Stimulated activated CD8-positive, alpha-beta memory T cell treated with anti-CD3 and anti-CD28 coated beads, Interleukin-4, amount 100 ng/mL, for 4 hours (primary cell): ENCODE data around the gene KCNK7.

Experiments used
- DNase-seq, 2 donors: peaks; one replicate each; pipeline ENCODE4 v3.0.0-alpha.2; 2020; ENCODE audit warnings: low read depth in 2 of 2, low spot score in 1 of 2

KCNK7 gene

GRCh38 chr11:65558930-65559509 lies 36.6 kb downstream of the KCNK7 start:
- no peak for DNase-seq

GRCh38 chr11:65558002-65558929 lies 37.3 kb downstream of the KCNK7 start, which contains the start of gene LTBP3:
TSS of gene LTBP3 (minus strand) at chr11:65558359. CDS start at chr11:65557959, 400 bp downstream.
- peak in 1 of 2 donors; percentile 30 for DNase-seq

GRCh38 chr11:65557280-65558001 lies 38.2 kb downstream of the KCNK7 start:
- DNase-seq: no peak

DNA sequence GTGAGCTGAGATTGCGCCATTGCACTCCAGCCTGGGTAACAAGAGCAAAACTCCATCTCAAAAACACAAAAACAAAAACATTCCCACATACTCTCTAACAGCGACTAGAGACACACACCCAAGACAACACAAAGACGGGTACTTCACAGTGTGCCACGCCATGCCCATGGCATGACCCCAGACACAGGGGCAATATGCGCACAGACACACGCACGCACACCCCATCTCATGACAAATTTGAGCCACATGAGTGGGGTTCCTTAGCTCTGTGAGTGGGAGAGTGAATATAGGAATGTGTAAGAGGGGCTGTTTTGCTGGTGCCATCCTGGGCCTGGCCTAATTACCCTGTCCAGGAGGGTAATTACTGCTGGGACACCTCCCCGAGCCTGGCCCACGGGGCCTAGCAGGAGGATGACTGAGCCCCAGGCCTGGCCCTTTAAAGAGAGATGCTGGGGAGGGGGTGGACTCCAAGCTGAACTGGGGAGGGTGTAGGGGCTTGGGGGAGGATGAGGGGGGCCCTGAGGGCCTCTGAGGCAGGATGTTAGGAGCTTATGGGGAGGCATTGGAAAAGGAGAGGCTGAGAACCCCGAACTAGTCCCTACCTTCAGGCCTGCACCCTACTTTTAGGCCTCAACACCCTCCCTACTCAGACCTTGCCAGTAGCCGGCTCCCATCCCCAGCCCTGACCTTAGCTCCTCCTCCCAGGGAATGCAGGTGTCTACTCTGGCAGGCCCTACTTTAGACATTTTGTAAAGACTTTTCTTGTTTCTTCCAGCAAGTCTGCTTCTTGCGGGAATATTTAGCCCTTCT lies 38.9 kb downstream of the KCNK7 start:
- DNase-seq: no peak

- DNase-seq: no peak
Measured at GRCh38 chr11:65555693-65556231, 39.8 kb downstream of the KCNK7 start.

- DNase-seq: no peak
Measured at GRCh38 chr11:65554842-65555430, 40.7 kb downstream of the KCNK7 start.

DNA sequence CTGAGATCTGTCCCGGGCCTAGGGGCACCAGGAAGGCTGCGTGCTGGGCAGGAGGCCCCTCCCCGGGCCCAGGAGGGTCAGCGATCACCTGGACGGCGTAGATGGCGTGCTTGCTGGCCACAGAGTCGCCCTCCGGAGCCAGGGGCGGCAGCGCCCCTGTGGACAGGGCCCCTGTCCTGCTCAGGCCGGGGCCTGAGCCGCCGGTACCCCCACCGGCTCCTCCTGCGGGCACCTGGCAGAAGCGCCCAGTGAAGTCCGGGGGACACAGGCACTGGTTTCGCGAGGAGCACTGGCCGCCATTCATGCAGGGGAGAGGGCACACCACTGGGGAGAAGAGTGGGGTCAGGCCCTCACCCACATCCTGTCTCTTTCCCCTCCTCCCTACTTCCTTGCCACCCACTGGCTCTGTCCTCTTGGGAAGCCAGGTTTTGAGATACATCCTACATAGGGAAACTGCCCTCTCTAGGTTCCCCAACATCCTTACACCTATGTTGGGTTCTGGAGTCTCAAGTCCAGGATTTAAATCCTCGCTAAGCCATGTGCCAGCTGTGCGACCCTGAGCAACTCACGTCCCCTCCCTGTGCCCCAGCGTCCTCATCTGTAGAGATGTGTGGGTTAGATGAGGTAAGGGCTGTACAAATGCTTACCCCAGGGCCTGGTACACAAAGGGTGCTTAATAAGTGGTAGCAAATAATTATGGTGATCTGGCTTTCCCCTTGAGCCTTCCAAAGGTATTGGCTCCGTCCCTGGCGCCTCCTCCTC lies 41.4 kb downstream of the KCNK7 start:
- DNase-seq: no peak

DNA sequence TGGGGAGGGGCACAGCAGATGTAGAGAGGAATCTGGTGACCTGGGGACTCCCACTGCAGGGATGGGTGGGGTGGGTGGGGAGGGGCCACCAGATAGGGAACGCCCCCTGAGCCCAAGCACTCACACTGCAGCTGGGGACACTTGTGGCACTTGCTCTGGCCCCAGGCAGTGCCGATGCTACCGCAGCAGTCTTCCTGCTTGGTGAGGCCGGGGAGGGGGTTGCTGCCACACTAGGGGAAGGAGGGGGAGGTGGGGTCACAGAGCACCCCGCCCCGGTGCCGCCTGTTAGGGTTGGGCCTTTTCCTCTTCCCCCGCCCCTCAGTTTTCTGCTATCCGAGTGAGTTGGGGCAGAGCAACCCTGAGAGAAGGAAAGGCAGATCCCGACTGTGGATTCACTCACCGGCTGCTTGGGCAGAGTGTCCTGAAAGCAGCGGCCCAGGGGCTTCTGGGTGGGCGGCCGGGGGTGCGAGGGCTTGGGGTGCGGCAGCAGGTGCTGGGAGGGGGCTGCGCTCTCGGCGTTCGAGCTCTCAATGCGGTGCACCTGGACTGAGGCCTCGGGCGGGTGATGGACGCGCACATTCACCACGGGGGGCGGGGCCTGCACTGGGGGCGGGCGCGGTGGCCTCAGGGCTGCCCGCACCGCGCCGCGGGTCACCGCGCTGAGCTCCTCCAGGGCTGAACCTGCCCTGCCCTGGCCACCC lies 42.1 kb downstream of the KCNK7 start:
- peak in 1 of 2 donors; percentile 37 for DNase-seq

DNA sequence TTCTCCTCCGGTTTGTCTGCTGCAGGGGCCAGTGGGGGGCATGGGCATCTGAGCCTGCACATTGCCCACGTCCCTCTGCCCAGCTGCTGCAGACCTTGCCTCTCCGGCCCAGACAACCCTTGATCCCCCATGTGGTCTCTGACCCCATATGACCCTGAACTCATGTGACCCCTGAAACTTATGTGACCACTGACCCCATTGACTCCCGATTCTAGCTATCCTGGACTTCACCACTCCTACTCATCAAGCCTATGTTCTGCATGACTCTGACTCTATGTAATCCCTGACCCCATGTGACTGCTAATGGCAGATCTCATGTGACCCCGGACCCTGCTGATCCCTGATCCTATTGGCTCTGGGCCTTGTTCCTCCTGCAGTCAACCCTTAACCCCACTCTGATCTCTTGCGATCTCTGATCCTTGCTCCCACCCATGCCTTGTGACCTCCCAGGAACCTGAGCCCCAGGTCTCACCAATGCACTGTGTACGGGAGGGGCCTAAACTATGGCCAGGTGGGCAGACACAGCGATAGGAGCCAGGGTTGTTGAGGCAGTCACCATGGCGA lies 43.1 kb downstream of the KCNK7 start:
- no peak for DNase-seq

- DNase-seq: peak in 1 of 2 donors; percentile 27
Measured at GRCh38 chr11:65551572-65552387, 43.8 kb downstream of the KCNK7 start.

DNA sequence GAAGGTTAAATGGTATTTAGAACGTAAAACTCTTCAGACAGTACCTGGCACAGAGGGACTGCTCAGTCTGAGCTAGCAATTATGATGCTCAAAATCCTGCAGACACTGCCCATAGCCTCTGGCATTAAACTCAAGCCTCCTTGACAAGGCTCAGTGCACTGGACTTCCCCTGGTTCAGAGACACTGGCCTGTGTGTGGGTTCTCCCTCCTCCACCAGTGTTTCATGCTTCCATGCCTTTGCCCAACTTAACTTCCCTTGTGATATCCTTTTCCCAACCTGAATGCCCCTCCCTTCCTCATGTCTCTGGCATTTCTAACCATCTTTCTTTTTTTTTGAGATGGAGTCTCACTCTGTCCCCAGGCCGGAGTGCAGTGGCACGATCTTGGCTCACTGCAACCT lies 46.5 kb downstream of the KCNK7 start:
- no peak for DNase-seq

GRCh38 chr11:65548395-65548794 lies 47.2 kb downstream of the KCNK7 start:
- DNase-seq: no peak

DNA sequence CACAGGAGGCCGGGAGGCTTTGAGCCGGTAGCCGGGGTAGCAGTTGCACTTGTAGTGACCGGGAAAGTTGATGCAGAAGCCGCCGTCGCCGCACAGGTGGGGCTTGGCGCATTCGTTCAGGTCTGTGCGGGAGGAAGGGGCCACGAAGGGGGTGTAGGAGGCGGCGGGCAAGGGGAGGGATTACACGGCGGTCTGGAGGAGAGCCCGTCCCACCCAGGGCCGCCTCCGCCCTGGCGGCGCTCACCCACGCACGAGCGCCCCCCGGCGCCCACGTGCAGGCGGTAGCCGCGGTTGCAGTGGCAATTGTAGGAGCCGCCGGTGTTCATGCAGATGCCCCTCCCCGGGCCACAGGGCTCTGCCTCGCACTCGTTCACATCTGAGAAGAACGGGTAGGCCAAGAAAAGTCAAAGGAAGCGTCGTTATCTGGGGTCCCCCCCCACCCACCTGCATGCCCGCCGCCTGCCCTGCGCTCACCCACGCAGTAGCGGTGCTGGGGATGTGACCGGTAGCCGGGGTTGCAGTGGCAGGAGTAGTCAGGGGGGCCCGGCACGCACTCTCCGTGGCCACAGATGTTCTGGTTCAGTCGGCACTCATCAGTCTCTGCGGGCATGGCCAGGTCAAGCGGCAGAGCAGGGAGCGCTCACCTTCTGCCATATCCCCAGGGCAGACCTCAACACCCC lies 48.0 kb downstream of the KCNK7 start:
- peak in 1 of 2 donors; percentile 32 for DNase-seq

DNA sequence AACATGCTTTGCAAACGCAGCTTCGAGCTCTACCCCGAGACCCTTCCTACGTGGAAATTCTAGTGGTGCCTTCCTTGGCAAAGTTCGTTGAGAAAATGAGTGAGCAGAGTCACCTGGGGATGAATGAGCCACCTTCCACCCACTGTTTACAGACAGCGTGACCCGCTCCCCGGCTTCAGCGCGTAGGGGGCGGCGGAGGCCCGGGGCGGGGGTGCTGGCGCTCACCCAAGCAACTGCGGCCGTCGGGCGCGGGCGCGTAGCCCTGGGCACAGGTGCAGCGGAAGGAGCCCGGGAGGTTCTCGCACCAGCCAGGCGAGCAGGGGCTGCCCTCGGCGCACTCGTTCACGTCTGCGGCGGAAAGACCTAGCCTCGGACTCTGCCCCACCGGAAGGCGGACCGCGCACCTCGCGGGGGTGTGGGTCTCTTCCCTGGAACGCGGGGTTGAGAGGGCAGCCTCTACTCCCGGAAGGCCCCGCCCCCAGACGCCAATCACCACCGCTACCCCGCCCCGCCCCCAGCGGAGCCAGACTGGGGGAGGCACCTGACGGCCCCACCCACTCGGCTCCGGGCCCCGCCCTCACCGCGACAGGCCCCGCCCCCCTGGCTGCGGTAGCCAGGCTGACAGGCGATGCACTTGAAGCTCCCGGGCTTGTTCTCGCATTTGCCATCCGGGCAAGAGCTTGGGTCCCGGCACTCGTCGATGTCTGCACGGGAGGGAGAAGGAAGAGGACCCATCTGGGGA lies 49.2 kb downstream of the KCNK7 start:
- DNase-seq: peak; percentile 98

DNA sequence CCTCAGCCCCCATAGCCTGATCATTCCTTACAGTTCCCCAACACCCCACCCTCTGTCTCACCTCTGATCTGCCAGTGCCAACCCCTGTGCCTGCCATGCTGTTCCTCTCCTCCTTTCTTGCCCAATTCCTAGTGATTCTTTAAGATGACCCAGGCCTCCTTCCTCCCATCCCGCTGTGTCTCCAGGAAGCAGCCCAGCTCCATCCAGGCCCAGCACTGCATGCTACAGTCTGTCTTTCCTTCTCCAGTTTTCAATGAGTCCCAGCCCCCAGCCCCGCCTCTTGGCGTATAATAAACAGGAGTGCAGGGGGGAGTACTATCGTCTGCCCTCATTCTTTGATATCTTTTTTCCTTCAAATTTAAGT lies 49.8 kb downstream of the KCNK7 start:
- no peak for DNase-seq
